HFF-Myc (cell line): ENCODE measurements around the gene NRCAM.

Source experiments
- DNase-seq: peaks from one replicate; pipeline ENCODE4 v3.0.0-alpha.2; 2011; ENCODE audit warnings: low read depth; ENCODE audit errors: extremely low read depth
- H3K4me3 ChIP-seq: replicated peaks from 2 replicates; pipeline ENCODE4 v1.5.1; 2011; ENCODE audit warnings: low read depth, mild to moderate bottlenecking, control low read depth, low read length
- CTCF ChIP-seq: IDR thresholded peaks from 2 replicates; pipeline ENCODE4 v1.5.1; 2012; ENCODE audit warnings: mild to moderate bottlenecking, low read depth, low read length, control low read depth; ENCODE audit errors: missing control alignments

The NRCAM gene

GRCh38 chr7:108222236-108222892, 233.9 kb downstream of the NRCAM start:
- no peak overlapping the region for H3K4me3 ChIP-seq
- peak; percentile 43 for DNase-seq
- no peak for TF ChIP-seq CTCF

- H3K4me3 ChIP-seq: no peak overlapping the region
These were observed 244.6 kb downstream of the NRCAM start for GRCh38 chr7:108211382-108212201.

GRCh38 chr7:108210796-108211195, 245.4 kb downstream of the NRCAM start:
- no peak for TF ChIP-seq CTCF
- DNase-seq: no peak
- no peak overlapping the region for H3K4me3 ChIP-seq

More at GRCh38 chr7:108211382-108212201, 244.6 kb downstream of the NRCAM start:
- TF ChIP-seq CTCF: no peak
- peak; percentile 7 for DNase-seq

- H3K4me3 ChIP-seq: no peak overlapping the region
- no peak for DNase-seq
- no peak for TF ChIP-seq CTCF
These were observed 250.9 kb downstream of the NRCAM start for GRCh38 chr7:108205311-108205710.

GRCh38 chr7:108204281-108204796, 251.9 kb downstream of the NRCAM start:
- H3K4me3 ChIP-seq: no peak overlapping the region
- DNase-seq: no peak
- TF ChIP-seq CTCF: no peak

GRCh38 chr7:108203537-108203936, 252.7 kb downstream of the NRCAM start:
- H3K4me3 ChIP-seq: no peak overlapping the region
- no peak for DNase-seq
- no peak for TF ChIP-seq CTCF
